Activated T-cell treated with anti-CD3 and anti-CD28 coated beads, Interleukin-2, amount 50 U/mL, for 1 hour (primary cell): Measurements from ENCODE around the gene IAPP.
"Not testable (repeated sequence)": the region's sequence is repeated elsewhere in the genome, so short reads cannot be mapped to it uniquely, and the experiment has no call there.

Source experiments
- DNase-seq: peaks from one replicate; pipeline ENCODE4 v3.0.0-alpha.2; 2020

IAPP gene

DNA sequence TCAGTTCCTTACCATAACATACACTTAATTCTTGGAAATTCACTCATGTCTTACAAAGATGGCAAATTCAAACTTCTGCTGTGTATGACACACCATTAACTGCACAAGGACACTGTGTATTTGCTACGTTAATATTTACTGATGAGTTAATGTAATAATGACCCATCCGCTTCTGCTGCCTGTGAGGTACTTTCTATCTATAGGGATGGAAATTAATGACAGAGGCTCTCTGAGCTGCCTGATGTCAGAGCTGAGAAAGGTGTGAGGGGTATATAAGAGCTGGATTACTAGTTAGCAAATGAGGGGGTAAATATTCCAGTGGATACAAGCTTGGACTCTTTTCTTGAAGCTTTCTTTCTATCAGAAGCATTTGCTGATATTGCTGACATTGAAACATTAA, at the start of gene IAPP:
IAPP (plus strand) TSS at position 301 of the 400 bp plus-strand sequence. CDS start 450 bp downstream, outside the sequence.
- DNase-seq: no peak

DNA sequence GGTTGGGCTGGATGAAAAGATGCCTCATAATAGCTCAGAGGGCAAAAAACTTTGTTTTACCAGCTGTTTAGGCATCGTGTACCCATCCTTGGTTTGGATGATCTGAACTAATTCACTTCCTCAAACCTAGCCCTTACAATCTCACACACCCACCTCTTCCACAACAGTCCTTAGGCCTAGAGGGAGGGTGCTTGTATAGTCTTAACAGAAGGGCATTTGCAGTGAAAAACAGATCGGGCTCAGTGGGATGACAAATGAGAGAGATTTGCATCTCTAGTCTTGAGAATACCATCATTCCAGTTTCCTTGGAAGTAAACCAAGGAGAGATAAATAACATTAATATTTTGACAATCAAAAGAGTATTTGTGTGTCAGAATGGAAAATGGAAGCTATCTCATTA, 49.0 kb upstream of the IAPP start:
- DNase-seq: no peak

DNA sequence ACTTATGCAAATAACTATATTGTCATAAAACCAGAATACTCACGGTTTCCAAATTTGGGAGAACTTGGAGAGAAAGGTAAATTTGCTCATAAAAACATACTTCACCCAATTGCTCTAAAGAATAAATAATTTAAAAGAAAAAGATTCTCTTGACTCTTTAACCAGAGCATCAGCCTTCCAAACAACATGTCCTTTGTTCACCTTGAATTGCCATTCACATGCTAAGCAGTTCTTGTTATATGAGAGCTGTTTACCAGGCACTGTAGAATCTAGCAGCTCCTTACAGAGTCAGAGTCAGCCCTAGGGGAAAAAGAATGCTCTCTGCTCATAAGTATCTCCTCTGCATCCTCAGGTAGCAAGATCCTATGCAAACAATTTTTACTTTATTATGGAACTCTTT, 48.2 kb upstream of the IAPP start:
- no peak for DNase-seq

DNA sequence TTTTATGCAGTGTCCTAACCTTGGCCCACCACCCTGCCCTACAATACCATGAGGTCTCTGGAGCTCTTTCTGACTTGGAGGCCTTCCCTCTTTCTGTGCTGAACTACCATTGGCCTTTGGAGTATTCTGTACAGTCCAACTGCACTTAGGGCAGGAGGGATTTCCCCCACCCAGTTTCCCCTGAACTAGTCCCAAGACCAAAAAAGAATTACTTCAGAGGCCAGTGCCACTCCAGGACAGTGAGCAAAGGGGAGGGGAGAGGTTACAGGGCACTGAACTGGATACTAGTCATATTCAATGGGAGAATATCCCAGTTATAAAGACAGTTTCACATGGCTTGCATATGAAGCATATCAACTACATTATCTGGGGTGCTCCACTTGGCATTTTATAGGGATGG, 44.1 kb upstream of the IAPP start:
- DNase-seq: no peak

DNA sequence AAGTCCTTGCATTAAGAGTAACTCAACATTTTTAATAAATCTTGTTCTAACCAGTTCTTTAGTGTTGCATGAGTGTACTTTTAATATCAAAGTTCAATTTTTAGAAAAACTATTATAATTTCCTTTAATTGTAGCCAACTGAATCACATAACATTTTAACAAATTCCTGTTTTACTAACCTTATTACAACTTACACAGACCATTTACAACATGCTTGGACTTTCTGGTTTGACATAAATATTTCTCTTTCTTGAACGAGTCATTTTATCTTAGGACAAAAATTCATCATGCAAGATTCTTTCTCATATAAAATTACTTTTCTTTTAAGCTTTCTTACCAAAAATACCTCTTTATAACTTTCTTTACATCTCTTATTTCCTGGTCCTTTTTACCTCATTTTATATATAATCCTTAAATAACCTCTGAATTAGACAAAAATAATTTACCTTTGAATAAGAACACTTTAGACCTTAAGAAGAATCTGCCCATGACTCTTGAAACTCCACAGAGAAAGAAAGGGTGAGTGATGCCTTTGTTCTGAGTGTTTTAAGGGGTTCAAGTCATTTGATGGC, 41.9 kb upstream of the IAPP start:
- DNase-seq: no peak

DNA sequence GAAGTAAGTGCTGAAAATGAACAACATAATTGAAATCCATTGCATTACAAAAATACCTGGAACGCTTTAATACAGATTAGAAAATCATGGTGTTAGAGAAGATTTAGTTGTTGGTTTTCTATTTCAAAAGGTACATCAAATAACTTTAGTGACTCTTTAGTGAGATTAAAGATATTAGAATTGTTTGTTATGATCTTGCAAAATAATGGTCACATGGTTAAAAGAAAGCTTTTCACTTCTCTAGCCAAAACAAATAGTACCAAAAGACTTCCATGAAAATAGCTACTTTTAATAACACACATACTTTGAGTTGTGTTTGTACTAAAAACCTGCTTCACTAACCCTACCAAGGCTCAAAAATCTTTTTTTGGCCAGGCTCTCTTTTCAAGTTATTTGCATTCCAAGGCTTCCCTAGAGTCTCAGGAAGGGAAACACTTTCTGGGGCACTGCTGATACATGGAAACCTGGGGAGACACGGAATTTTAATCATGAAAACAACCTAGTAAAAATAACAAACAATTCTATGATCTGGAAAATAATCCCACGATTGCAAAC, 37.9 kb upstream of the IAPP start, which contains the start of gene SLCO1A2:
SLCO1A2 (minus strand) TSS at position 147 of the 555 bp plus-strand sequence. CDS start 270 bp downstream, outside the sequence.
- no peak for DNase-seq

DNA sequence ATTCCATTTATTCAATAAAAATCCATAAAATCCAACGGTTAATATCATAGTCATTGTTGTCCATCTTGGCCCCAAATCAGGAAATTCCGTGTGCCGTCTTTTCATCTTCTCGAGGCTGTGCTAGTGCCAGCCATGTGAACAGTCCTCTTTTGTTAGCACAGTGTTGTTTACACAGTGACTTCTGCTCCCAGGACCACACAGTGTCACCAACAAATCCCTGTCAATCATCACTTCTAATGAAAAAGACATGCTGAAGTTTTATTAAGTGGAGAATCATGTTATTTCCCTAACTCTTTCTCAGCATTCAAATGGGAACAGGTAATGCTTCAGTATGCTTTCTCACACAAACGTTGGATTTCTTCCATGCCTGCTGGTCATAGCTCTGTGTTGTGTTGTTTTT, 36.0 kb upstream of the IAPP start:
- no peak for DNase-seq

DNA sequence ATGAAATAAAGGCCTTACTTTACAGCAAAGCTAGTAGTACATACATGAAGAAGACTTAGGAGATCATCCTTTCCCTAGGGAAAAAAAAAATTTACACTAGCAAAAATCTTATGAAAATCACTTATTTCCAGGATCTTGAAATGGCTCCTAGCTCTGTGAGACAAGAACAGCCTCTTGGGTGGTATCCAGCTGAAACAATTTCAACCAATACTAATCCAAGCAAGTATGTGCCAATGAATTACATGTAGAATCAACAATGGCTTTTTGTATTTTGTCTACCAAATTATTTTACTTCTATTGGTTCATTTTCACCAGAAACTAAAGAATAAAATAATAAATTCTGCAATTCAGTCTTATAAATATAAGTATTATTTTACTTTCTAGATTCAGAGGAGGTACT, 35.2 kb upstream of the IAPP start:
- no peak for DNase-seq

DNA sequence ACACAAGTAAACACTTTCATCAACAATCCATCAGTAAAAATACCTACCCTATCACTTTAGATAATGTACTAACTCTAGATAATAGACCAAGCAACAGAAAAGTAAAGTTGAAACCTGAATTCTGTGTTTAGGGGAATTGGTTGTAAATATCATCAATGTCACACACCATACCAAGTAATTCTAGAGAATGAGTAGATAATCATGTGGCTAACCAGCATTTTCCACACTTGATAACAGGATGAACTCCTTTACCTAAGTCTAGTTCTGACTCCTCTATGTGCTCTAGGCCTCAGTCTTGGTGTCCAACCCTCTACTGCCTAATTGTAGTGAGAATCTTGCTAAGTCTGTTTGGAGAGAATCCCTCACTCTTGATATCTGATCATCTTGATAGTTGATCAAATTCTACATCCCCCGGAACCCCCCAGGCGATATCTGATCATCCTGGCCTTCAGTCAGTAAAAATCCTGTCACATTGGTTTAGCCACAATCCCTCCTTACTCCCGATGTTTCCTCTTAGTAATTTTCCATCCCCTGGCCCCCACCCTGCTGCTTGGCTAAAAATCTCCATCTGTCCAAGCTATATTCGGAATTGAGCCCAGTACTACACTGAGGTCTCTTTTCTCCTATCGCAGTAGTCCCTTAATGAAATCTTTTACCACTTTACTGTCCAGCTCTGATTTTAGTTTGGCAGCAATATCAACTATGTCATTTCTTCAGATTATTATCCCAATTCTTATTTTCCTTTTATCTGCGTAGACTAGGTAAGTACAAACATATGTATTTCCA, 34.5 kb upstream of the IAPP start:
- no peak for DNase-seq

DNA sequence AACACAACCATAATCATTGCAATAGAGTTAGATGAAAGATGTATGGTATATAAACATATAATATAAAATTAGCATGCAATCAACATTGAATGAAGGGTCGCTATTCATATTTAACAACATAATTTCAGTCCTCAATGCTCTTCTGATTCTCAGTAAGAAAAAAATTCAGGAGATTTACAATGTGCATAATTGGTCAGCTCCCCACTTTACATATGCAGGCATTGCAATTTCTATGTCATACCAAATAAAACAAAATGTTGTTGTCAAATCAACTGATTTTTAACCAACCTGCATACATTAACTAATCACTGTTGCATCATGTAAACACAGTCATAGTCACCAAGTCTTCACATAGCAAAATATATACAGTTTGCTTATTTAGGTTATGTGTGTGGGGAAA, 32.8 kb upstream of the IAPP start:
- DNase-seq: no peak

DNA sequence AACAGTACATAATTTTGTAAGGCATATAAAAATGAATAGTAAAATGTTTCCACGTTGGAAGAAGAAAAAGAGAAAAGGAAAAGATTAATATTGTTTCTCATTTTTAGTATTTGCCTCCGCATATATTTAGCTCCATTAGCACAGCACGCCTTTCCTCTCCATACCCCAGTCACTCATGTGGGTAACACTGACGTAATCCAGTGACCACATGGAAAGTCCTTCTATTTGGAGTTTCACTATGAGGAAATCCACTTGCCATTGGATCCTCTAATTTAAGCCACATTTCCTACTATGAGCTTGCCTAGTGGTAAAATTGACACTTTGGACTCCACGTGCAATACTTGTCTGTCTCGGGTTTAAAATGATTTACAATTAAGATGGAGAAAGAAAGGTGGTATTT, 32.3 kb upstream of the IAPP start:
- DNase-seq: no peak

DNA sequence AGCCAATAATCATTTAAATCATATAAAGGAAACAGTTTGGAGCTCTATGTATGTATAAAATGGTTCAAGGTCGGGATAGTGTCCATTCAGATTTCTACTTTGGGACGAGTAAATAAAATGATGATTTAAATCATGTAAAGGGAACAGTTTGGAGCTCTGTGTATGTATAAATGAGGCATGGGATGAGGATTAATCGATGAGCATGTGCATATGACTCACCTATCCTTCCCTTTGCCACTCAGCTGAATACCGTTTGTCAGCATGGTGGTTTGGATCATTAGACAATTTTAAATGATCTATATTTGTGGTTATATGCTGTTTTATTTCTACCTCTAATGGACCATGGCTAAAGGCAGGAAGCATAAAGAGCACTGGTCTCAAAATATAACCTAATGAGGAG, 30.9 kb upstream of the IAPP start:
- DNase-seq: no peak

DNA sequence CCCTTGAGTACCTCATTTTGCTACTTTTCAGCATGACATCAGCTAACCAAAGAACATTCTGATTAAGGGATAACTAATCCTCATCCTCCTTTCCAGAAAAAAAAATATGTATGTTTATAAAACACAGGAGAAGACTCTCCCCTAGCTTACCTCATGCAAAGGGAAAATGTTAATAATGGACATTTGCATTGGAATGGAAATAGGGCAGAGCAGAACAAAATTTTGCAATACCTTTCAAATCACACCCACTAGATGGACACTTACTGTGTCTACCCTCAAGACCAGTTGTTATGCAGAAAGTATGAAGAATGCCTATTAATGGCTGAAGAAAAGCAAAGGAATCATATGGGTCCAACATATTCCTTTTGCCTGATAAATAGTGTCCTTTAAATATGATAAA, 29.1 kb upstream of the IAPP start:
- no peak for DNase-seq

DNA sequence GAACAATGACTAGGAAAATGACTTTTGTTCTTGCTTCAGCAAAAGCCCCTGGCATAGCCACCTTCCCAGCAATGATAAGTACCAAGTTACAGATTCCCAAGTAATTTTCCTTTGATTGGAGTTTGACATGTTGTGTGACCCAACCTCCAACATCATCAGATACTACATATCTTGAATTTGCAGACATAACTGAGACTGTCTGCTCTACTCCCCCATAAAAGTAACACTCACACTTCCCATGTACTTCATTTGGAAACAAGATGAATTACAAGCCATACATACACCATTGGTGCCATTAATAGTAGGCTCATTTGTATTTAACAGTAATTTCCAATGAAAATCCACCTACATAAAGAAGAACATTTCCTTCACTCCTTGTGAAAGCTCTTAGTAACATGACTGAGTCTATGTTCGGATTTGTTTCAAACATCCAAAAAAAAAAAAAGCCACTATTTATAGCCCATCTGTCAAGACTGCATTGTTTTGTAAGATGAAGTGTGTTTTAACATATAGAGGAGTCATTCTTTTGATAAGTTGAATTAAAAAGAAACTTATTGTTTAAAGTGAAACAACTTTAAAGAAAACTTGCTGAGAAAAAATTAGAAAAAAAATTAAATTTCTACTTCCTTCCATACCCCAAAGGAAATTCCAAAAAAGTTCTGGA, 26.0 kb upstream of the IAPP start:
- no peak for DNase-seq

DNA sequence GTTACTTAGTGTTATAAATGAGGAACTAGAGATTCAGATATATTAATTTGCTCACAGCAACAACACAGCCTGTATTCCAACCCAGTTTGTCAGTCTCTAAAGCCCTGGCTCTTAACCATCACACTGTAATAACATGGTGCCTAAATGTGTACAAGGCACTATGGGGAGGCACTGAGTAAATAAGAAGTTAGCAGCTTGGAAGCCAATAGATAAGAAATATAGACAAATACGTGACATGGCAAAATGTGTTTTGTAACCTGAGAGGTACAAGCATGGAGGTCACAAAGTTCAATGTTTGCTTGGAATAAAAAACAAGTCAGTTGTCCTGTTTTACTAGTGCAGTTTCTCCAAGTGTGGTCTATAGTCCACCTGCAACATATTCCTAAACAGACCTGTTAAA, 21.7 kb upstream of the IAPP start:
- DNase-seq: no peak

DNA sequence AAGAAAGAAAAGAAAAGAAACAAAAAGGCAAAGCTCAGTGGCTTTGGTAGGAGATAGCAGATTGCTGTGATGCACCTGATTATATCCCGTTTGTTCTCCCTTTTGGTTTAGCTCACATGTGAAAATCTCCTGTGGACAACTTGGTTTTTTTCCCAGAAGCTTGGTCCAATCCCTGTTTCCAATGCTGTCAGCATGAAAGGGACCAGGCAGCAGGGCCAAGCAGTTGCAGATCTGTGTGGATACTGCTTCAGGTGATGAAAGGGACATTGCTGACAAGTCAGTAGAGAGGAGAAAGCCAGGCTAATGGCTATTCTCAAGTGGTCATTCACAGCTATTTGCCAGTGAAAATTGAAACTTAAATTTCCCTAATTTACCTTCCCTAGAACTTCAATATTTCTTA, 19.2 kb upstream of the IAPP start:
- no peak for DNase-seq

DNA sequence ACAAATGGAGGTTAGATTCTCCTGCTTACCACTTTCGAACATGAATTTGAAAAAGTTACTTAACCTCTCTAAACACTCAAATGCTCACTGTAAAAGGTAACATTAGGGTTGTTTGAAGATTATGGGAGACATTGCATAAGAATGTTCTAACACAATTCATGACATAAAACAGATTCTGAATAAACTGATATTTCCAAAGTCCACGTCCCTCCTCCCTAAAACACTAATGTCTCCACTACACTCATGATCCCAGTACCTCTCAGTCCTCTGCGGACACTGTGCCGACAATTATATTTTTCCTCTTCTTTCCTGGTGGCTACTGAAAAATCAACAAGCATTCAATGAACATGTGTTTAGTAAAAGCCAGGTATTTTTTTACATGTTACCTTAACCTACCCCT, 18.8 kb upstream of the IAPP start:
- DNase-seq: no peak

DNA sequence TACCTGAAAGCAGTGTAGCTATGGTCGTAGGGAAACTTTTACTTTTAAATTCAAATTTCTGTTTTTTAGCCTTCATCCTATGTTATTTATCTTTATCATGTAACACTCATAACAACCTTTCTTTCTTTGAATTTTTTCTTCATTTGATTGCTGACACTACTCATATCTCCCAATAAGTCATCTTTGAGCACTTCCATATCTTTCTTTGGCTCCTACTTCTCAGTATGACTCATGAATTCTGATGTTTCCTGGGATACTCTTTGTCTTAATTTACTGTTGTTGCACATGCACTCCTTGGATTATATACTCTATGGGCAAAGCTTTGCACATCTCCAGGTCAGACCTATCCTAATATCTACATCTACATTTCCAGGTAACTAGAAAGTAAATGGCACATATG, 18.1 kb upstream of the IAPP start:
- DNase-seq: no peak

DNA sequence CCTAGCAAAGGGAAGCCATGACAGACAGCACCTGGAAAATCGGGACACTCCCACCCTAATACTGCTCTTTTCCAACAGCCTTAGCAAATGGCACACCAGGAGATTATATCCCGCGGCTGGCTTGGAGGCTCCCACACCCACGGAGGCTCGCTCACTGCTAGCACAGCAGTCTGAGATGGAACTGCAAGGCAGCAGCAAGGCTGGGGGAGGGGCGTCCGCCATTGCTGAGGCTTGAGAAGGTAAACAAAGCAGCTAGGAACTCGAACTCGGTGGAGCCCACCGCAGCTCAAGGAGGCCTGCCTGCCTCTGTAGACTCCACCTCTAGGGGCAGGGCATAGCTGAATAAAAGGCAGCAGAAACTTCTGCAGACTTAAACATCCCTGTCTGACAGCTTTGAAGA, 12.1 kb upstream of the IAPP start:
- DNase-seq: not testable (repeated sequence)

DNA sequence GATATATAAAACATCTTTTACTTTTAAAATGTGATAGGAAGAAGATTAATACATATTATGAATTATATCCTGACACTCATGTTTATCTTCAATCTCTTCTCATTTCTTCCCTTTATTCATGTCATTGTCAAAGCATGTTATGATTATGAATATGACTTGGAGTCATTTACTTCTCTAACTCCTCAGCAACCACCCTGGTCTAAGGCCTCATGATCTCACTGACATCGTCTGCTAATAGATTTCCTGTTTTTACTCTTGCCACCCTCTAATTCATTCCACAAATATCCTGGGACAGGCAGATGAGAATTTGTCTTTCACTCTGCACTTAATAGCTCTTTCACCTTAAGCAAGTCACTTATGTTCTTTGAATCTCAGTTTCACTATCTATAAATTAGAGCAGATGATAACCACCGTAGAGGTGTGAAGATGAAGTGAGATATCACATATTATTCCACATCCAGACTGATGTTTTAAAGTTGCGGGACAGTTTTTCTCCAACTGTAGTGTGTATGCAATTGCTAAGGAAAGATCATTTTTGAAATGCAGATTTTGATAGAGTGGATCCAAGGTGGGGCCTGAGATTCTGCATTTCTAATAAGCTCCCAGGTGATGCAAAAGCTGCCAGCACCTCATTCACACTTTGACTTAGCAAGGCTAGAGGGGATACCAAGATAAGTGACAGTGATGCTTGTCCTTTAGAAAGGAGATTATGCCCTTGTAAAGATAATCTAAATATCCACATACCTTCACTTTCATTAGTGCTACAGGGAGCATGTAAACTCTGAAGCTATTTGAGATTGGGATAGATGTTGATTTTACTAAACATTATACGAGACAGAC, 3.3 kb upstream of the IAPP start:
- no peak for DNase-seq

DNA sequence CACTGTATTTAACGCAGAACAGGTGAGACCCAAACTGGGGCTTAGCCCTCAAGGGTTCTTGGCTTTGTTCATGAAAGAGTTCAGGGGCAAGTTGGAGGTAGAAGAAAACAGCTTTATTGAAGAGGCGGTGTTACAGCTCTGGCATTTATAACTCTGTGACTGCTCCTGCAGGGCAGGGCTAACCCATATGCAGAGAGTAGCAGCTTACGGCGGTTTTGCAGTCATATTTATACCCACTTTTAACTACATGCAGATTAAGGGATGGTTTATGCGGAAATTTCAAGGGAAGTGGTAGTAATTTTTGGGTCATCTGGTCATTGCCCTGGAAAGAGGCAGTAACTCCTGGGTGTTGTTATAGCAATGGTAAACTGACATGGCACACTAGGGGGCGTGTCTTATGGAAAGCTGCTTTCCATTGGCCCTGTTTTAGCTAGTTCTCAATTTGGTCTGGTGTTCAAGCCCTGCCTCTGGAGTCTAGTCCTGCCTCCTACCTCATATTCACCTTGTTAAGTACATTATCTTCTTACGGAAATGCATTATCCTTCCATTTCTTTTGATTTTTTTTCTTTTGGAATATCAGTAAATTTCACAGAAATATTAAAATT, 1.8 kb upstream of the IAPP start:
- DNase-seq: no peak

DNA sequence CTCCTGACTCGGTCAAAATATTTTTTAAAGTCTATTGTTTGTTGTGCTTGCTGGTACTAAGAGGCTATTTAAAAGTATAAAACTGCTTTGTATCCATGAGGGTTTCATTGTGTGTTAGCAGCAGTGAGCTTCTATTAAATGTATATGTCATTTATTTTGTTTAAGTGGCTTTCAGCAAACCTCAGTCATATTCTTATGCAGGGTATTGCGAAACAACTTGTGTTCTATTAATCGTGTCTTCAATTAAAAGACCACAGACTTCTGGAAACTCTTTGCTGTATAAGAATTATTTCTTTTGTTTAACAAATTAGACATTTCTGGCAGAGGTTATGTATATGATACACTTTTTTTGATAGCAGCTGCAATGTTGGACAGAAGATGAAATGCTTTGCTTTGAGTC, 6.5 kb downstream of the IAPP start:
- no peak for DNase-seq

DNA sequence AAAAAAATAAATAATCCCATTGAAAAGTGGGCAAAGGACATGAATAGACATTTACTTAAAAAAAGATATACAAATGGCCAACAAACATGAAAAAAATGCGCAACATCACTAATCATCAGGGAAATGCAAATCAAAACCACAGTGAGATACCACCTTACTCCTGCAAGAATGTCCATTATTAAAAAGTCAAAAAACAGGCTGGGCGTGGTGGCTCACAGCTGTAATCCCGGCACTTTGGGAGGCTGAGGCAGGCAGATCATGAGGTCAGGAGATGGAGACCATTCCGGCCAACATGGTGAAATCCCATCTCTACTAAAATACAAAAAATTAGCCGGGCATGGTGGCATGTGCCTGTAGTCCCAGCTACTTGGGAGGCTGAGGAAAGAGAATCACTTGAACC, 8.6 kb downstream of the IAPP start:
- not testable (repeated sequence) for DNase-seq
